ENCODE data around the gene HSPA4.
"Not testable (repeated sequence)": the region's sequence is repeated elsewhere in the genome, so short reads cannot be mapped to it uniquely, and the experiment has no call there.

The HSPA4 gene

GRCh38 chr5:133129289-133129688 lies 77.5 kb downstream of the HSPA4 start:
- DNase-seq (ENCODE audit: low read depth) = no peak
- TF ChIP-seq, protein P1, sequence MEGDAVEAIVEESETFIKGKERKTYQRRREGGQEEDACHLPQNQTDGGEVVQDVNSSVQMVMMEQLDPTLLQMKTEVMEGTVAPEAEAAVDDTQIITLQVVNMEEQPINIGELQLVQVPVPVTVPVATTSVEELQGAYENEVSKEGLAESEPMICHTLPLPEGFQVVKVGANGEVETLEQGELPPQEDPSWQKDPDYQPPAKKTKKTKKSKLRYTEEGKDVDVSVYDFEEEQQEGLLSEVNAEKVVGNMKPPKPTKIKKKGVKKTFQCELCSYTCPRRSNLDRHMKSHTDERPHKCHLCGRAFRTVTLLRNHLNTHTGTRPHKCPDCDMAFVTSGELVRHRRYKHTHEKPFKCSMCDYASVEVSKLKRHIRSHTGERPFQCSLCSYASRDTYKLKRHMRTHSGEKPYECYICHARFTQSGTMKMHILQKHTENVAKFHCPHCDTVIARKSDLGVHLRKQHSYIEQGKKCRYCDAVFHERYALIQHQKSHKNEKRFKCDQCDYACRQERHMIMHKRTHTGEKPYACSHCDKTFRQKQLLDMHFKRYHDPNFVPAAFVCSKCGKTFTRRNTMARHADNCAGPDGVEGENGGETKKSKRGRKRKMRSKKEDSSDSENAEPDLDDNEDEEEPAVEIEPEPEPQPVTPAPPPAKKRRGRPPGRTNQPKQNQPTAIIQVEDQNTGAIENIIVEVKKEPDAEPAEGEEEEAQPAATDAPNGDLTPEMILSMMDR (IDR thresholded peaks at IDR 0.05; ENCODE audit: low read depth, low read length, missing control alignments) = no peak
- no peak overlapping the region for H3K4me3 ChIP-seq (ENCODE audit: low read depth, low read length)
- in situ Hi-C loops (cut with HindIII; ENCODE audit: low sequenced_read_pairs) = no loop called here

- in situ Hi-C loops (cut with HindIII; ENCODE audit: low sequenced_read_pairs) = no loop called here
- TF ChIP-seq, protein P1 (IDR thresholded peaks at IDR 0.05; ENCODE audit: low read depth, low read length, missing control alignments) = no peak
- DNase-seq (ENCODE audit: low read depth) = no peak
- H3K4me3 ChIP-seq (ENCODE audit: low read depth, low read length) = no peak overlapping the region
These were observed 78.1 kb downstream of the HSPA4 start for GRCh38 chr5:133129950-133130349.

DNA sequence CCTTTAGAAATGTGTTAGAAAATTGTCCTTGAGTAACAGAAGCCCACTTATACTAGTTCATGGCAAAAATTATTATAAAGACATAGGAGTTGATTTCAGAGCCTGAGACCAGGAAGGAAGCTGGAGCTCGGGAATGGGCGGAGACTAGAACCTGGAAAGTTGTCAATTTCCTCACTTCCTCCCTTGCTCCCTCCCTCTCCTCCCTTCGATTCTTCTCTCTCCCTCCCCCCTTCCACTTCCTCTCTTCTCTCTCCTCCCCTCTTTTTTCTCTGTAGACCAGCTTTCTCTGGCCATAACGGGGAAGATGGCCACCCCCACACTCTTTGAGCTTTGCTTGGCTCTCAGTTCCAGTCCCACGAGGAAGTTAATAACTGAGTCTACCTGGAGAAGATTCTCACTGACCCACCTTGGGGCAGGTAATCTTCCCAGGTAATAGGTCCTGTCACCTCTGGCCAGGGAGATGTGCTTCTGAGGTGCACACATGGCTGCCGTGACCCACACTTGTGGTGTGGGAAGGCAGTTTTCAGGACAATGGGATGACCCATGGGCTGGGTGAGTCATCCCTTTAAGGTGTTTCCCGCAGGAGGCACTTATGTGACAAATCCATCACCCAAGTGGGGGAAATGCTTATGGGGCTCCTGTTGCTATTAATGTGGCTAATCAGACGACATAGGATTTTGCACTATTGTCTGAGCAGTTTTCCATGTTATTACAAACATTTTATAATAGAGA lies 78.7 kb downstream of the HSPA4 start:
- DNase-seq (ENCODE audit: low read depth) = no peak
- in situ Hi-C loops (cut with HindIII; ENCODE audit: low sequenced_read_pairs) = no loop called here
- no peak overlapping the region for H3K4me3 ChIP-seq (ENCODE audit: low read depth, low read length)
- TF ChIP-seq, protein P1 (IDR thresholded peaks at IDR 0.05; ENCODE audit: low read depth, low read length, missing control alignments) = no peak

GRCh38 chr5:133132717-133133116 lies 80.9 kb downstream of the HSPA4 start:
- in situ Hi-C loops (cut with HindIII; ENCODE audit: low sequenced_read_pairs) = no loop called here
- TF ChIP-seq, protein P1 (IDR thresholded peaks at IDR 0.05; ENCODE audit: low read depth, low read length, missing control alignments) = no peak
- H3K4me3 ChIP-seq (ENCODE audit: low read depth, low read length) = no peak overlapping the region
- no peak for DNase-seq (ENCODE audit: low read depth)

GRCh38 chr5:133133241-133133640 lies 81.4 kb downstream of the HSPA4 start:
- H3K4me3 ChIP-seq (ENCODE audit: low read depth, low read length); DNase-seq (ENCODE audit: low read depth); in situ Hi-C loops (cut with HindIII; ENCODE audit: low sequenced_read_pairs): not testable (repeated sequence)

DNA sequence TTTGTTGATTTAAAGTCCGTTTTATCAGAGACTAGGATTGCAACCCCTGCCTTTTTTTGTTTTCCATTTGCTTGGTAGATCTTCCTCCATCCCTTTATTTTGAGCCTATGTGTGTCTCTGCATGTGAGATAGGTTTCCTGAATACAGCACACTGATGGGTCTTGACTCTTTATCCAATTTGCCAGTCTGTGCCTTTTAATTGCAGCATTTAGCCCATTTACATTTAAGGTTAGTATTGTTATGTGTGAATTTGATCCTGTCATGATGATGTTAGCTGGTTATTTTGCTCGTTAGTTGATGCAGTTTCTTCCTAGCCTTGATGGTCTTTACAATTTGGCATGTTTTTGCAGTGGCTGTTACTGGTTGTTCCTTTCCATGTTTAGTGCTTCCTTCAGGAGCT lies 85.1 kb downstream of the HSPA4 start:
- in situ Hi-C loops (cut with HindIII; ENCODE audit: low sequenced_read_pairs); DNase-seq (ENCODE audit: low read depth); H3K4me3 ChIP-seq (ENCODE audit: low read depth, low read length): not testable (repeated sequence)

DNA sequence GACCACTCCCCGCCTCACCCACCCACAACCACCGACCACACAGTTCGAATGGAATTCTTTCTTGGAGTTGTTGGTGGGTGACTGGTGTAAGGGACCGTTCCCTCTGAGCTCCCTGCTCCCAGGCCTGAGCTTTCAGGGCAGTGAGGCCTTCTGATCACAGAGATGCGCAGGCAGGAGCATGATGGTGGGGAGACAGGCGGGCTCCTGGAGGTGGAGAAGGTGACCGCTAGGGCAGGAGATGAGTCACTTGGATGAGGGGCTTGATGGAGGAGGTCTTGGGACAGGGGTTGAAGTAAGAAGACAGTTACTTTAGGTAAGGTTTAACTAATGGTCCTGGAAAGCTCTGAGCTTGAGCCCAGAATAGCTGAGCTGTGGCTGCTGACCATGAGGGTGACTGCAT lies 88.5 kb downstream of the HSPA4 start:
- no peak overlapping the region for H3K4me3 ChIP-seq (ENCODE audit: low read depth, low read length)
- no peak for DNase-seq (ENCODE audit: low read depth)
- TF ChIP-seq, protein P1 (IDR thresholded peaks at IDR 0.05; ENCODE audit: low read depth, low read length, missing control alignments) = no peak
- in situ Hi-C loops (cut with HindIII; ENCODE audit: low sequenced_read_pairs) = no loop called here

GRCh38 chr5:133141746-133142145 lies 89.9 kb downstream of the HSPA4 start:
- no peak overlapping the region for H3K4me3 ChIP-seq (ENCODE audit: low read depth, low read length)
- TF ChIP-seq, protein P1 (IDR thresholded peaks at IDR 0.05; ENCODE audit: low read depth, low read length, missing control alignments) = no peak
- in situ Hi-C loops (cut with HindIII; ENCODE audit: low sequenced_read_pairs) = no loop called here
- DNase-seq (ENCODE audit: low read depth) = no peak
